NB4 (cell line): Measurements from ENCODE around the gene FPR2.

Experiments
- POLR2A ChIP-seq: IDR thresholded peaks from 2 replicates; pipeline ENCODE4 v1.6.1; 2011; ENCODE audit warnings: mild to moderate bottlenecking; ENCODE audit not compliant: insufficient read length; ENCODE audit errors: extremely low read depth
- TF ChIP-seq, protein P1 (sequence below): IDR thresholded peaks from one replicate; pipeline ENCODE4 v1.5.1; 2012; ENCODE audit warnings: low read depth, low read length
- TF ChIP-seq, protein P2 (sequence below): IDR thresholded peaks from 2 replicates; pipeline ENCODE4 v1.6.1; 2011; ENCODE audit warnings: low read depth, low read length

DNA sequence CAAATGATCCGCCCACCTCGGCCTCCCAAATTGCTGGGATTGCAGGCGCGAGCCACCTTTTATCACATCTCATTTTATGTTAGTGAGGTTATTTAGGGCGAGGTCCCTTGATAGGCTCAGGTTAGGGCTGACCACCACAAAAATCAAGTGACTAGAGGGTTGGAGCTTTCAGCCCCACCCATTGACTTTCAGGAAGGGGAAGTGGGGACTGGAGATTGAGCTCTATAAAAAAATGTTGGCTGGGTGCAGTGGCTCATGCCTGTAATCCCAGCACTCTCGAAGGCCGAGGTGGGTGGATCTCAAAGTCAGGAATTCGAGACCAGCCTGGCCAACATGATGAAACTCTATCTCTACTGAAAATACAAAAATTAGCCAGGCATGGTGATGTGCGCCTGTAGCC, 54.1 kb downstream of the FPR2 start:
- TF ChIP-seq, protein P1, sequence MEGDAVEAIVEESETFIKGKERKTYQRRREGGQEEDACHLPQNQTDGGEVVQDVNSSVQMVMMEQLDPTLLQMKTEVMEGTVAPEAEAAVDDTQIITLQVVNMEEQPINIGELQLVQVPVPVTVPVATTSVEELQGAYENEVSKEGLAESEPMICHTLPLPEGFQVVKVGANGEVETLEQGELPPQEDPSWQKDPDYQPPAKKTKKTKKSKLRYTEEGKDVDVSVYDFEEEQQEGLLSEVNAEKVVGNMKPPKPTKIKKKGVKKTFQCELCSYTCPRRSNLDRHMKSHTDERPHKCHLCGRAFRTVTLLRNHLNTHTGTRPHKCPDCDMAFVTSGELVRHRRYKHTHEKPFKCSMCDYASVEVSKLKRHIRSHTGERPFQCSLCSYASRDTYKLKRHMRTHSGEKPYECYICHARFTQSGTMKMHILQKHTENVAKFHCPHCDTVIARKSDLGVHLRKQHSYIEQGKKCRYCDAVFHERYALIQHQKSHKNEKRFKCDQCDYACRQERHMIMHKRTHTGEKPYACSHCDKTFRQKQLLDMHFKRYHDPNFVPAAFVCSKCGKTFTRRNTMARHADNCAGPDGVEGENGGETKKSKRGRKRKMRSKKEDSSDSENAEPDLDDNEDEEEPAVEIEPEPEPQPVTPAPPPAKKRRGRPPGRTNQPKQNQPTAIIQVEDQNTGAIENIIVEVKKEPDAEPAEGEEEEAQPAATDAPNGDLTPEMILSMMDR: no peak
- TF ChIP-seq, protein P2, sequence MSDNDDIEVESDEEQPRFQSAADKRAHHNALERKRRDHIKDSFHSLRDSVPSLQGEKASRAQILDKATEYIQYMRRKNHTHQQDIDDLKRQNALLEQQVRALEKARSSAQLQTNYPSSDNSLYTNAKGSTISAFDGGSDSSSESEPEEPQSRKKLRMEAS: no peak
- TF ChIP-seq POLR2A: no peak
